ENCODE measurements around the gene PRR7.
A peak's percentile ranks its signal among the peaks of the same experiment; 100 is the strongest.

PRR7 gene

GRCh38 chr5:177437623-177438022, 9.0 kb upstream of the PRR7 start:
- DNase-seq: no peak

GRCh38 chr5:177438468-177438867, 8.1 kb upstream of the PRR7 start:
- DNase-seq: no peak

GRCh38 chr5:177439518-177440053, 7.0 kb upstream of the PRR7 start:
- no peak for DNase-seq

DNA sequence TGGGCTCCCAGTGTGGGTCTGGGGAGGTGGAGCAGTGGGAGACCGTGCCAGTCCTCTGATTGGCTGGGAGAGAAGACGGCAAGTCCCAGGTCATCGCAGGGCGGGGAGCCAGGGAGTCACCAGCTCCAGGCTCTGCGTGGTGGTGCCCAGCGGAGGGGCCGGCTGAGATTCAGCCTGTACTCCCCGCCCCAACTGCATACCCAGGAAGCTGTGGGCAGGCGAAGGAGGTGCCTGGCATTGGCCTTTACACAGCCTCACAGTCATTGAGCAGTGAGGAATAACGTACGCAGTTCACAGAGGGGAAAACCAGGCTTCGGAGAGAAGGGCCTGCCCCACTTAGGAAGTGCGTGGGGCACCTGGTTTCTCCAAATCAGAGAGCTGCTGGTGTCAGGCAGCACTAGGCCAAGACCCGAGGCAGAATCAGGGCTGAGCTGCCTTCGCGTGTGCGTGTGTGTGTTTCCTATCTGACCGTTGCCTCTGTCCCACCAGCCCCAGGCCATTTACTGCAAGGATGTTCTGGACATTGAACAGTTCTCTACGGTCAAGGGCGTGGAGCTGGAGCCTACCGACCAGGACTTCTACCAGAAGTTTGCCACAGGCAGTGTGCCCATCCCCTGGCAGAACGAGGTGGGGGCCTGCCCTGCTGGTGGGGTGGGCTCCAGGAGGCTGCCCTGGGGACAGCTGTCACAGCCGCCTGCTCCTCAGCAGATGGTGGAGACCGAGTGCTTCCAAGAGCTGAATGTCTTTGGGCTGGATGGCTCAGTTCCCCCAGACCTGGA, 6.2 kb upstream of the PRR7 start:
- peak; percentile 67 to 73 for DNase-seq

DNA sequence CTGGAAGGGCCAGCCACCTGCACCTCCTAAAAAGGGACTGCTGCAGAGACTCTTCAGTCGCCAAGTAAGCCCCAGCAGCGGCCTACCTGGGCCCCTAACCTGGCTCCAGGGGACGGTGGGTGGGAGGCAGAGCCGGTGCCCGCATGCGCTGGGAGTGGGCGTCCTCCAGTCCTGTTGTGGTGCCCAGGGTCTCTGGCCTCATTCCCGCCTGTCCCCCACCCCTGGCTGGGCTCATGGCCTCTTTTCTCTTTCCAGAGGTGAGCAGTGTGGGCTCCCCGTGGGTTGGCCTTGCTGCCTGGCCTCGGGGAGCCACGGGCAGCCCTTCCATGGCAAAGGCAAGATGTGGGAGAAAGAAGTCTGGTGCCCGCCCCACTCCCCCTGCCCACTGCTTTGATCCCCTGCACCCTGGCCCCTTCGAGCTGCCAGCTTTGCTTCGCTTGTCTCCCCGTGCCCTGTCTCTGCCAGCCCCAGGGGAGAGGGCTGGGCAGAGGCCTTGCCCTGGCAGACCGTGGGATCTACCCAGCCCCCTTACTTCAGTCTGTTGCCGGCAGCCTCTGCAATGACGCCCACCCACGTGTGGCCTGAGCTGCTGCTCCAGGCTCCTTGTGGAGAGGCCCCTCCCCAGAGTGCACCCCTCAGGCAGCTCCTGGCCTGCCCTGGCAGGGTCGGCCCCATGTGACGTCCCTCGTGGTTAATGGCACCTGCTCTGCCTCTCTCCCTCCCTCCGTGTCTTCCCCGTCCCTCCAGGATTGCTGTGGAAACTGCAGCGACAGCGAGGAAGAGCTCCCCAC, 5.4 kb upstream of the PRR7 start:
- no peak for DNase-seq

DNA sequence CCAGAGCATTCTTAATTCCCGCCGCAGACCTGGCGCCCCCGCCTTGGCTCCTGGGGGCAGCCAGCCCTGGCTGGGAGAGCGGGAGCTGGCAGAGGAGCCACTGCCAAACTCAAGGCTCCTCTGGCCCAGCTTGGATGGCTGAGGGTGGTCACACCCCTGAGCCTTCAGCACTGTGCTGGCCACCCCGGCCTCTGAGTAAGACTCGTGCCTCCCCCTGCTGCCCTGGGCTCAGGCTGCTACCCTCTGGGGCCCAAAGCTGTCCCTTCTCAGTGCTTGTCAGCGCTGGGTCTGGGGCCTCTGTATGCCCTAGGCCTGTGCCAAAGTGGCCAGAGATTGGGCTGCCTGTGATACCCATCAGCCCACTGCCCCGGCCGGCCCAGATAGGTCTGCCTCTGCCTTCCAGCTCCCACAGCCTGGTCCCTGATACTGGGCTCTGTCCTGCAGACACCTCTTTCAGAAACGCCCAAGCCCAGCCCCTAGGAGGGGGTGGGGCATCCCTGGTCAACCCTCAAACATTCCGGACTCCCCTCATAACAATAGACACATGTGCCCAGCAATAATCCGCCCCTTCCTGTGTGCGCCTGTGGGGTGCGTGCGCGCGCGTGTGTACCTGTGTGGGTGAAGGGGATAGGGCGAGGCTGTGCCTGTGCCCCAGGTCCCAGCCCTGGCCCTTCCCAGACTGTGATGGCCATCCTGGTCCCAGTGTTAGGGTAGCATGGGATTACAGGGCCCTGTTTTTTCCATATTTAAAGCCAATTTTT, 4.4 kb upstream of the PRR7 start:
- no peak for DNase-seq

GRCh38 chr5:177443144-177443983, 3.2 kb upstream of the PRR7 start:
- DNase-seq: no peak

DNA sequence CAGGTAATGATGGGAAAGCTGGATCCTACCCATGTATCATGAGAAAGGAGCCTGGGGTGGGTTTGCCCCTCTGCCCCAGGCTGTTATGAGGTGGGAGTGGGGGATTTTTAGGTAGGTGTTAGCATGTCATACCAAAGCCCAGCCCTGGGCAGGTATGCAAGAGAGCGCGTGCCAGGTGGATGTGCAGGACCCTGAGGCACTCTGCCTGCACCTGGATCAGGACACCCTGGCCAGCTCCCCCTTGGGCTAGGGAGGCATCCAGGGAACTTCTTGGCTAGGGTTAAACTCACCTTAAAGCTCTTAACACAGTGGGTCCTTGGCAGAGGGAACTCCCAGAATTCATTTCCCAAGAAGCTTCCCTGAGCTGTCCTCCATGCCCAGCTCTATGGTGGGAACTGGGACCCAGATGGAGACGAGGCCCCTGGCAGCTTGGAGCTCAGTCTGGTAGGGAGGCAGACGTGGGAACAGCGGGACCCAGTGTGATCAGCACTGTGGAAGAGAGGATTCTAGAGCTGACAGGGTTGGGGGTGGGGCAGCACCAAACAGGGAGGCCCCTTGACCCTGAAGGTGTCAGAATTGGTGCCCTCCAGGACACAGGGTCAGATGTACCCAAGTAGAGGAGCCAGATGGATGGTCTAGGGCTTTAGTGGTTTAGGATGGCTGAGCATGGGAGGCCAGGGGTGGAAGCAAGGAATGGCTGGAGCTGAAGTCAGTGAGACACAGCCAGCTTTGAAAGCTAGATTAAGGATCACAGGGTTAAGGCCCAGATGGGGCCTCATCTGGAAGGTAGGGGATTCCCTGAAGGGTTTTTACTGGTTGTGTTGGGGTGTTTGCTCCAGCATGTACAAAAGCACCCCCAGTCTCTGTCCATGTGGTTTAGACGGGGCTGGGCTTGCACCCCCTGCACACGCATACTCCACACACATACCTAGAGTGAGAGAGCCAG, 2.2 kb upstream of the PRR7 start:
- peak in 1 of 2 experiments; percentile 40 for DNase-seq

DNA sequence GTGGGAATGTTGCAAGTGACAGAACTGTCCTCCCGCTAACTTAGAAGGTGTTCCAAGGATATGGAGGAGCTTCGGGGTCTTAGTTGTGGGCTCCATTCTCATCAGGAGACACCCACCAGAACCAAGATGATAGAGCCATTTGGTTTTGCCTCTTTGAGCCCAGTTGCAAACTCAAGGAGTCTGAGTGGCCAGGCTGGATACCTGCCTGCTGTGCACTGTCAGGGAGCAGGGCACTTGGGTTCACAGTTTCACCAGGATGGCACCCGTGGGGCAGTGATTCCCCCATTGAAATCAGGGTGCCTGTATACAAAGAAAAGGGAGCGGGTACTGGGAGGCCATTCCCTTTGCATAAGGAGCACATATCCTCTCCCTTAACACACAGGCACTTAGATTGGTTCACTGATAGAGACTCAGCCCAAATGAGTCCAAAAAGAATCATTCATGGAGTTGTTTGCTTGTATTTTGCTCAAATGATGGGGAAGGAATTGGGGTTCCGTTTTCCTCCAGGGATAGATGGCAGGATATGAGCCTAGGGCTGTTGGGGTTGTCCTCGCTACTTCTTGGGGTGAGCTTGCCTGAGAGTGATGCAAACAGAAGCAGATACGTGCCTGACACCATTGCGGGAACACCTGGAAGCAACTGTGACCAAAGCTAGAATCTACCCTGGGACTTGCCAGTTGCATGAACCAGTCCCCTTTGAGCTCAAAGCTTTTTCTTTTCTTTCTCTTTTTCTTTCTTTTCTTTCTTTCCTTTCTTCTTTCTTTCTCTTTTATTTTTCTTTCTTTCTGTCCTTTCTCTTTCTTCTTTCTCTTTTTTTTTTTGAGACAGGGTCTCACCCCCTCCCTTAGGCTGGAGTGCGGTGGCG, 1.3 kb upstream of the PRR7 start:
- DNase-seq: peak; percentile 47 to 54

DNA sequence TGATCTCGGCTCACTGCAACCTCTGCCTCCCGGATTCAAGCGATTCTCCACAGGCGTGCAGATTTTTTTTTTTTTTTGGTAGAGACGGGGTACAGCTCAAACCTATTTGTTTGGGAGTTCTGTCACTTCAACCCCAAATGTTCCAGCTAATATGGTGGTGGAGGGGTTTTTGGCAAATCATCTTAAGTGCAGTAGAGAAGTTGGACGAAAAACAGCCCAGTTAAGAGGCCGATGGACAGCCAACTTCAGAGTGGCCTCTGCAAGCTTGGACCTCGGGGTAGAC, 756 bp upstream of the PRR7 start:
- DNase-seq: no peak

GRCh38 chr5:177447066-177447610, 524 bp downstream of the PRR7 start:
- peak; percentile 66 to 70 for DNase-seq

- no peak for DNase-seq
Measured at GRCh38 chr5:177447611-177448243, 1.1 kb downstream of the PRR7 start.

DNA sequence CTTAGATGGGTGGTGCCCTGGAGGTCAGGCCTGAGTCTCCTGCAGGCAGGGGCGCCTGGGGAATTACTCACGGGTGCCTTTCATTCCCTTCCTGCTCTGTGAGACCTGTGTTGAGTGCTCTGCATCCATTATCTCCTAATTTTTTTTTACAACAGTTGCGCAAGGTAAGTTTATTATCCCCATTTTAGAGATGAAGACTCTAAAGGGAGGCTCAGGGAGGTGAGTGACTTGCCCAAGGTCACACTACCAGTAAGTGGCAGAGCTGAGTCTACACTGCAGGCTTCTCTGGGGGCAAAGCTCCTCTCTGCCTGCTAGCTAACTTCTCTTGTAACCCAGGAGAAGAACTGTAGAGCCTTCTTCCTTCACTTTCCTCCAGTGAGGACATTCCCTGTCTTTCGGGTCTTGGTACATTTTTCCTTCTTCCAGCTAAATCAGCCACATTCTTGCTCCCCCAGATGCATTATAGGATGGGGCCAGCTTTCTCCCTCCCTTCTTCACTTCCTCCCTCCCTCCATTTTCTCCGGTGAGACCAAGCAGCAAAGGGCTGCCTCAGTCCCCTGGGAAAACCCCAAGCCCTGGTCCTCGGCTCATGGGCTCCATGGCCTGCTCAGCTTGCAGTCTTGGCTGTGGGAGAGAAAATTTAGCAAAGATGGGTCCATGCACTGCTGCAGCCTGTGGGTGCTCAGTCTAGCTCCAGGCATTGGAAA, 1.8 kb downstream of the PRR7 start:
- no peak for DNase-seq

GRCh38 chr5:177449140-177450061, 2.8 kb downstream of the PRR7 start:
- no peak for DNase-seq

- DNase-seq: no peak
Measured at GRCh38 chr5:177450667-177451424, 4.2 kb downstream of the PRR7 start.

GRCh38 chr5:177452688-177453638, 6.3 kb downstream of the PRR7 start:
- no peak for DNase-seq

All from activated CD4-positive, alpha-beta T cell treated with anti-CD3 and anti-CD28 coated beads, Interleukin-2, amount 50 U/mL, for 48 hours (primary cell).